WTC11 (cell line): ENCODE results near the gene ADGB.

ENCODE experiments used
- CTCF ChIP-seq: fragments of 200-600 bp; IDR thresholded peaks from 2 replicates; pipeline ENCODE4 v1.8.0; 2022; ENCODE audit warnings: antibody characterized with exemption
- ERG ChIP-seq: fragments of 250-450 bp; sonication (Bioruptor Pico); IDR thresholded peaks from 2 replicates; pipeline ENCODE4 v1.8.0; 2021; ENCODE audit warnings: mild to moderate bottlenecking
- ETV6 ChIP-seq: sonication (generic); formaldehyde crosslinking; IDR thresholded peaks from 2 replicates; pipeline ENCODE4 v1.8.1; 2022; ENCODE audit warnings: mild to moderate bottlenecking, missing genetic modification reagents
- FOXJ3 ChIP-seq: sonication (generic); formaldehyde crosslinking; IDR thresholded peaks from 2 replicates; pipeline ENCODE4 v1.9.0; 2021; ENCODE audit warnings: missing genetic modification reagents, mild to moderate bottlenecking, borderline replicate concordance
- KAT7 ChIP-seq: sonication (generic); formaldehyde crosslinking; IDR thresholded peaks from 2 replicates; pipeline ENCODE4 v1.8.1; 2023; ENCODE audit warnings: missing genetic modification reagents, mild to moderate bottlenecking, borderline replicate concordance
- MLX ChIP-seq: sonication (generic); formaldehyde crosslinking; IDR thresholded peaks from 2 replicates; pipeline ENCODE4 v1.8.1; 2023; ENCODE audit warnings: mild to moderate bottlenecking, missing genetic modification reagents, moderate library complexity
- NFE2L1 ChIP-seq: sonication (generic); formaldehyde crosslinking; IDR thresholded peaks from 2 replicates; pipeline ENCODE4 v1.8.1; 2023; ENCODE audit warnings: missing genetic modification reagents
- SMAD4 ChIP-seq: sonication (generic); formaldehyde crosslinking; IDR thresholded peaks from 2 replicates; pipeline ENCODE4 v1.8.0; 2022; ENCODE audit warnings: mild to moderate bottlenecking, missing genetic modification reagents
- SP1 ChIP-seq: sonication (generic); formaldehyde crosslinking; conservative IDR thresholded peaks from 2 replicates; pipeline ENCODE4 v1.8.1; 2022; ENCODE audit warnings: missing genetic modification reagents
- TCF7 ChIP-seq: sonication (generic); formaldehyde crosslinking; IDR thresholded peaks from 2 replicates; pipeline ENCODE4 v1.8.0; 2022; ENCODE audit warnings: mild to moderate bottlenecking, low read depth, missing genetic modification reagents, moderate library complexity
- TEAD4 ChIP-seq: sonication (generic); formaldehyde crosslinking; IDR thresholded peaks from 2 replicates; pipeline ENCODE4 v1.8.0; 2022; ENCODE audit warnings: mild to moderate bottlenecking, missing genetic modification reagents
- TP53 ChIP-seq: sonication (generic); formaldehyde crosslinking; IDR thresholded peaks from 2 replicates; pipeline ENCODE4 v1.8.1; 2023; ENCODE audit warnings: mild to moderate bottlenecking, missing genetic modification reagents
- ZNF263 ChIP-seq: sonication (generic); formaldehyde crosslinking; IDR thresholded peaks from 2 replicates; pipeline ENCODE4 v1.8.1; 2022; ENCODE audit warnings: low read depth, mild to moderate bottlenecking, moderate library complexity, missing genetic modification reagents
- ZNF423 ChIP-seq: fragments of 250-450 bp; sonication (Bioruptor Pico); IDR thresholded peaks from 2 replicates; pipeline ENCODE4 v2.1.2; 2022; ENCODE audit warnings: mild to moderate bottlenecking, moderate library complexity

- no peak for TF ChIP-seq ERG
- TF ChIP-seq CTCF, result no peak
- no peak for TF ChIP-seq MLX
- TF ChIP-seq ETV6 (CRISPR knock-in tag), result no peak
- no peak for TF ChIP-seq TCF7
- no peak for TF ChIP-seq FOXJ3 (CRISPR knock-in tag)
- TF ChIP-seq SP1 (CRISPR knock-in tag), result no peak
- TF ChIP-seq NFE2L1 (CRISPR knock-in tag), result no peak
- no peak for TF ChIP-seq KAT7 (CRISPR knock-in tag)
- TF ChIP-seq ZNF263 (CRISPR knock-in tag), result no peak
- TF ChIP-seq TEAD4 (CRISPR knock-in tag), result no peak
- no peak for TF ChIP-seq SMAD4
- no peak for TF ChIP-seq ZNF423 (CRISPR knock-in tag)
- no peak for TF ChIP-seq TP53 (CRISPR knock-in tag)
Measured at GRCh38 chr6:146670161-146670560, 71.4 kb downstream of the ADGB start.
